Measurements from ENCODE around the gene PRRC2B.

Gene PRRC2B

DNA sequence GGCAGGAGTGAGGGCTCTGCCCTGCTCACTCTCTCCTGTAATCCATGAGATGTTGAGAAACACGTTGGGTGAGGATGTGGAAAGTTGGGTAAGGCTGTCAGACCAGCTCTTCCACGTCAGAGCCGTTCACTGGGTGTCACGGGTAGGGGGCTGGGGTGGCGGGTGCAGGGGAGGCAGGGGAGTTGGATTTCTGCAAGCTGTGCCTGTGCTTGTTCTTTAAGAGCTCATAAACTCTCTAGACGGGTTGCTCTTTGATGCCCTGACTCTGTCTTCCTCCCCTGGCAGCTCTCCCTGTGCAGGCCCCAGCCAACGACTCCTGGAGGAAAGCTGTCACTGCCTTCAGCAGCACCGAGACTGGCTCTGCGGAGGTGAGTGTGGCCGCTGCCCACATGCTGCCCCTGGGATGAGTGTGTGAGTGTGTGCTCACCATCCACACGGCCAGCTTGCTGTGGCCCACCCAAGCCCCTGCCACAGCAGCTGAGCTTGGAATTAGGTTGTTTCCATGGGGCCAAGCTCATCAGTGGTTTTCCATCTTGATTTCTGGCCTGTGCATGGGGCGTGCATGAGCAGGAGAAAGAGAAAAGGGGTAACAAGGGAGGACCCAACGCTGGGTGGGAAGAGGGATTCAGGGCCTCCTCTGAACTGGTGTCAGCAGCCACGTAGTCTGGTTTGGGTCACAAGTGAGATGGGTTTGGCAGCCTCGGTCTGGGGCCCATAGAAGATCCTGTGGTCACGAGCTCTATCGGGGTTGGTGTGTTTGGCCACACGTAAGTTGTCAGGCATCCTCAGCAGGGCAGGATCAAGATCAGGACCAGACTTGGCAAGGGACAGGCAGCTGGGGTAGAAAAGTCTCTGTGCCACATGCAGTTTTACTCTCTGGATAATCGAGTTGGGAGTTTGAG is 87.8 kb downstream of the PRRC2B start:
- H3K4me3 ChIP-seq (ENCODE audit: low read length in 2 of 2): no peak overlapping the region
- H3K27ac ChIP-seq (ENCODE audit: low read depth in 2 of 2, low read length in 2 of 2): no peak overlapping the region
- H3K27me3 ChIP-seq (ENCODE audit: control insufficient read depth in 2 of 2, insufficient read depth in 2 of 2, low read length in 2 of 2): no peaks in the 10 kb centered on the region
- H3K9me3 ChIP-seq (ENCODE audit: control insufficient read depth in 2 of 2, low read length in 2 of 2): no peaks in the 10 kb centered on the region
- H3K36me3 ChIP-seq (ENCODE audit: control insufficient read depth in 2 of 2, insufficient read depth in 2 of 2, low read length in 2 of 2): peaks cover 84 to 91% of the 10 kb centered on the region in 2 donors
- H3K9ac ChIP-seq (ENCODE audit: low read depth in 1 of 2, low read length in 2 of 2): no peak overlapping the region
- H3K4me1 ChIP-seq (ENCODE audit: control insufficient read depth in 2 of 2, insufficient read depth in 2 of 2, low read length in 2 of 2): no peaks in the 10 kb centered on the region

DNA sequence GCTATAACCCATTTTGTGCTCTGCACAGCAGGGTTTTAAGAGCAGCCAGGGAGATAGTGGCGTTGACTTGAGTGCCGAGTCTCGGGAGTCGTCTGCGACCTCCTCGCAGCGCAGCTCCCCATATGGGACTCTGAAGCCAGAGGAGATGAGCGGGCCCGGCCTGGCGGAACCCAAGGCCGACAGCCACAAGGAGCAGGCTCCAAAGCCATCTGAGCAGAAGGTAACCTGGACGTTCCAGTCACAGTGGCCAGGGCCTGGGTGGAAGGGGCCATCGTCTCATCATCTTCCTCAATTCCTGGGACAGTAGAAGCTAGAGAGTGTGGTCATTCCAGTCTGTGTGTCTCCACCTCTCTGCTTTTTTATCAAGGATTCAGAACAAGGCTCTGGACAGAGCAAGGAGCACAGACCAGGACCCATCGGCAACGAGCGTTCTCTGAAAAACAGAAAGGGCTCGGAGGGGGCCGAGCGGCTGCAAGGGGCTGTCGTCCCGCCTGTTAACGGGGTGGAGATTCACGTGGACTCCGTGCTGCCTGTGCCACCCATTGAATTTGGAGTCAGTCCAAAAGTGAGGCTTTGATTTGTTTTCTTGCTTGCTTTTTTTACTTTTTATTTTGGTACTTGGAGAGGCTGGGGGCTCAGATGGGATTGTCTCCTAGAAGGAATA is 88.6 kb downstream of the PRRC2B start:
- Histone ChIP-seq H3K4me3 (ENCODE audit: low read length in 2 of 2) (no peak overlapping the region), H3K9ac (ENCODE audit: low read depth in 1 of 2, low read length in 2 of 2) (no peak overlapping the region), H3K9me3 (ENCODE audit: control insufficient read depth in 2 of 2, low read length in 2 of 2) (no peaks in the 10 kb centered on the region), H3K27ac (ENCODE audit: low read depth in 2 of 2, low read length in 2 of 2) (no peak overlapping the region), H3K36me3 (ENCODE audit: control insufficient read depth in 2 of 2, insufficient read depth in 2 of 2, low read length in 2 of 2) (peaks cover 84 to 91% of the 10 kb centered on the region in 2 donors), H3K4me1 (ENCODE audit: control insufficient read depth in 2 of 2, insufficient read depth in 2 of 2, low read length in 2 of 2) (no peaks in the 10 kb centered on the region), H3K27me3 (ENCODE audit: control insufficient read depth in 2 of 2, insufficient read depth in 2 of 2, low read length in 2 of 2) (no peaks in the 10 kb centered on the region)

DNA sequence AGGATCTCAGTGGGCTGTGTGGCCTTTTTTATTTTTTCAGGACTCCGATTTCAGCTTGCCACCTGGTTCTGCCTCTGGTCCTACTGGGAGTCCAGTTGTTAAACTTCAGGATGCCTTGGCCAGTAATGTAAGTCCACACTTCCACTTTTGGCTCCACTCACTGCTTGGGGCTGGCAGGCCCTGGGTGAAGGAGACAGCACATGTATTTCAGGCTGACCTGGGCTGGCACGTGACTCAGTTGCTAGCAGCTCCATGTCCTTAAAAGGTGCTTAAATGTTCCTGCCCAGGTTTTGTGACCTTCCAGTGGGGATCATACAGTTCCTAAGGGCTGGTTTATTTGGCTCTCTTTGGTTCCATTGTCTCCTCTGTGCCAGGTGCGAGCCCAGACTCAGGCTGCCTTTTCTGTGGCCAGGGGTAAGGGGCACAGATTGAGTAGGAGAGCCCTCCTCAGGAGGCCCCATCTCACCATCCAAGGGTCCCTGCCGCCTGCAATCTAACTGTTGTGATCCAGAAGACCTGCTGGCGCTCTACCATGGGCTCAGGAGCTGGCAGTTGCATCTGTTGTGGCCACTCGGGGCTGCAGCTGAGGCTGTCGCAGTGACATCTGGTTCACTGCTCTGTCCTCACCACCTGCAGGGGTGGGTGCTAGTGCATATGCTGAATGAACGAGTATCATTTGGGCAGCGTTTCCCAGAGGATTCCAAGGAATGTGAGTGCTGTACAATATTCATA is 89.6 kb downstream of the PRRC2B start:
- H3K4me1 ChIP-seq (ENCODE audit: control insufficient read depth in 2 of 2, insufficient read depth in 2 of 2, low read length in 2 of 2): no peaks in the 10 kb centered on the region
- no peaks in the 10 kb centered on the region for H3K27me3 ChIP-seq (ENCODE audit: control insufficient read depth in 2 of 2, insufficient read depth in 2 of 2, low read length in 2 of 2)
- H3K27ac ChIP-seq (ENCODE audit: low read depth in 2 of 2, low read length in 2 of 2): no peak overlapping the region
- H3K9me3 ChIP-seq (ENCODE audit: control insufficient read depth in 2 of 2, low read length in 2 of 2): no peaks in the 10 kb centered on the region
- H3K9ac ChIP-seq (ENCODE audit: low read depth in 1 of 2, low read length in 2 of 2): no peak overlapping the region
- H3K4me3 ChIP-seq (ENCODE audit: low read length in 2 of 2): no peak overlapping the region
- peaks cover 85 to 94% of the 10 kb centered on the region in 2 donors for H3K36me3 ChIP-seq (ENCODE audit: control insufficient read depth in 2 of 2, insufficient read depth in 2 of 2, low read length in 2 of 2)

DNA sequence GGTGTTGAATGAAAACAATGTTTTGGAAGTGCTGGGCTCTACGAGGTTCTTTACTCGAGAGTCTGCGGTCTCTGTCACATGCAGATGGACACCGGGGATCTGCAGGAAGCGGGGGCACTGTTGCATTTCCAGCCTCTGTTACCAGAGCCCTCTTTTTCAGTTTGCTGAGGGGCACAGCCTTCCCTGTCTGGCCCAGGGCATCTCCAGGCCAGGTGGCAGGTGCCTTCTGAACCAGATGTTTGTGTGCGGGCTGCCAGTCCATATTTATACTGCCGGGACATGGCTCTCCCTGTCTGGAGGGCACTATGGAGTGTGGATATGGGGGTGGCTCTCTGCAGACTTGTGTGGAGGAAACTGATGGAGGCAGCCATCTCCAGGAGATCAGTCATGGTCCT is 90.2 kb downstream of the PRRC2B start:
- H3K9me3 ChIP-seq (ENCODE audit: control insufficient read depth in 2 of 2, low read length in 2 of 2): no peaks in the 10 kb centered on the region
- no peaks in the 10 kb centered on the region for H3K27me3 ChIP-seq (ENCODE audit: control insufficient read depth in 2 of 2, insufficient read depth in 2 of 2, low read length in 2 of 2)
- H3K4me3 ChIP-seq (ENCODE audit: low read length in 2 of 2): no peak overlapping the region
- H3K36me3 ChIP-seq (ENCODE audit: control insufficient read depth in 2 of 2, insufficient read depth in 2 of 2, low read length in 2 of 2): peaks cover 84 to 93% of the 10 kb centered on the region in 2 donors
- H3K9ac ChIP-seq (ENCODE audit: low read depth in 1 of 2, low read length in 2 of 2): no peak overlapping the region
- no peak overlapping the region for H3K27ac ChIP-seq (ENCODE audit: low read depth in 2 of 2, low read length in 2 of 2)
- H3K4me1 ChIP-seq (ENCODE audit: control insufficient read depth in 2 of 2, insufficient read depth in 2 of 2, low read length in 2 of 2): no peaks in the 10 kb centered on the region

DNA sequence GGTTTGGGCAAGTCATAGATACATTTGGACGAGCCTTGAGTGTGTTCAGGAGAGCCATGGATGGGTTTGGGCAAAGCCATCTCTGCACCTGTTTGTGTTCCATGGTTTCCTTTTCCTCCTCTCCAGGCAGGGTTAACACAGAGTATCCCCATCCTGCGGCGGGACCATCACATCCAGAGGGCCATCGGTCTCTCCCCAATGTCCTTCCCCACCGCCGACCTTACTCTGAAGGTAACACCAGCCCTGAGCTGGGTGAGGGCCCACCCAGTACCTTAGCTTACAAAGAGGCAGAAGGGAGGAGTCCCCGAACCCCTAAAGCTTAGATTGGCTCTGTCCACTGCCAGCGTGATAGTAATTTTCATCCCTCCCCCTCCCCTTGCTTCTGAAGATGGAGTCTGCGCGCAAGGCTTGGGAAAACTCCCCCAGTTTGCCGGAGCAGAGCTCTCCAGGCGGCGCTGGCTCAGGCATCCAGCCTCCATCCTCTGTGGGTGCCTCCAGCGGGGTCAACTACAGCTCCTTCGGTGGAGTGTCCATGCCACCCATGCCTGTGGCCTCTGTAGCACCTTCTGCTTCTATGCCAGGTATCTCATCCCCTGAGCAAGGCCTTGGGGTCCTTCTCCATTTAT is 90.8 kb downstream of the PRRC2B start:
- no peaks in the 10 kb centered on the region for H3K9me3 ChIP-seq (ENCODE audit: control insufficient read depth in 2 of 2, low read length in 2 of 2)
- no peak overlapping the region for H3K4me3 ChIP-seq (ENCODE audit: low read length in 2 of 2)
- H3K27ac ChIP-seq (ENCODE audit: low read depth in 2 of 2, low read length in 2 of 2): no peak overlapping the region
- H3K27me3 ChIP-seq (ENCODE audit: control insufficient read depth in 2 of 2, insufficient read depth in 2 of 2, low read length in 2 of 2): no peaks in the 10 kb centered on the region
- peaks cover 83 to 92% of the 10 kb centered on the region in 2 donors for H3K36me3 ChIP-seq (ENCODE audit: control insufficient read depth in 2 of 2, insufficient read depth in 2 of 2, low read length in 2 of 2)
- H3K9ac ChIP-seq (ENCODE audit: low read depth in 1 of 2, low read length in 2 of 2): no peak overlapping the region
- H3K4me1 ChIP-seq (ENCODE audit: control insufficient read depth in 2 of 2, insufficient read depth in 2 of 2, low read length in 2 of 2): no peaks in the 10 kb centered on the region

DNA sequence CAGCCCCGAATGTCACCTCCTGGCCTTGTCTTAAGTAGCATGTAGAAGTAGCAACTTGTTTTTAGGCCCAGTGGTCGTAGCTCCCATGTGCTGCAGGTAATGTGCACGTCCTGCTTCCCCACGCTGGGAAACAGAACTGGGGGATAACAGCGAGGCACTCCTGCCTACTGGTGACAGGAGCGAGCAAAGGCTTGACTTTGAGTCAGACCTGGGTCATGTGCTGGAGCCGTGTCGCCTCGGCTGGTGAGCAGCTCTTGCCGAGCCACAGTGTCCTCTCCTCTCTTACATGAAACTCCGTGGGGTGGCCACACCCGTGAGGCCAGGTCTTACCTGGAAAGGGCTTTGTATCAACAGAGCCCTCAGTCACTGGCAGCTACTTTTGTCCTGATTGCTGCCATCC is 91.3 kb downstream of the PRRC2B start:
- peaks cover 84 to 93% of the 10 kb centered on the region in 2 donors for H3K36me3 ChIP-seq (ENCODE audit: control insufficient read depth in 2 of 2, insufficient read depth in 2 of 2, low read length in 2 of 2)
- no peak overlapping the region for H3K4me3 ChIP-seq (ENCODE audit: low read length in 2 of 2)
- no peak overlapping the region for H3K9ac ChIP-seq (ENCODE audit: low read depth in 1 of 2, low read length in 2 of 2)
- no peaks in the 10 kb centered on the region for H3K9me3 ChIP-seq (ENCODE audit: control insufficient read depth in 2 of 2, low read length in 2 of 2)
- no peak overlapping the region for H3K27ac ChIP-seq (ENCODE audit: low read depth in 2 of 2, low read length in 2 of 2)
- no peaks in the 10 kb centered on the region for H3K27me3 ChIP-seq (ENCODE audit: control insufficient read depth in 2 of 2, insufficient read depth in 2 of 2, low read length in 2 of 2)
- no peaks in the 10 kb centered on the region for H3K4me1 ChIP-seq (ENCODE audit: control insufficient read depth in 2 of 2, insufficient read depth in 2 of 2, low read length in 2 of 2)

DNA sequence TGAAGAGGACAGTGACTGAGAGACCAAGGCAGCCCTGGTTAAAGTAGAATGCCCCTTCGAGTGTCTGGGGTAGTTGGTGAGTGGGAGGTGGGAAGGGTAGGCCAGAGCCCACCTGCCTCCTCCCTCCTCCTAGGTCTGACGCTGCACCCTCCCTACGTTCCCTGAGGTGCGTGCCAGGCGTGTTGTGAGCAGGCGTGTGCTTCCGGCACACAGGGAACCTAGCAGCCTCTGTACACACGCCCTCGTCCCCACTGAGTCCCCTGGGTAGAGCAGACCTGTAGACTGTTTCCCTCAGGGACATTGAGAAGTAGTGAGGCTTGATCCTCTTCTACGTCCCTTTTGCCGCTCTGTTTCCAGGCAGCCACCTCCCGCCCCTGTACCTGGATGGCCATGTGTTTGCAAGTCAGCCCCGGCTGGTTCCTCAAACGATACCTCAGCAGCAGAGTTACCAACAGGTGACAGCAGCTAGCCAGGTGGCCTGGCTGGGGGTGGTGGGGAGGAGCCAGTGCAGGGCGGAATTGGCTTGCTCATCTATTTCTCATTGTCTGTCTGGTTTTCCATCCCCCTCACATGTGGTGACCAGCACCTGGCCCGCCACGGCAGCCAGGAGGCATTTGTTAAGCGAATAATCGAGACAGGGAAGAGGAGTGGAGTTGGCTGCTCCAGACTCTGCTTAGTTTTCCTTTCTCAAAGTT is 92.0 kb downstream of the PRRC2B start:
- no peaks in the 10 kb centered on the region for H3K9me3 ChIP-seq (ENCODE audit: control insufficient read depth in 2 of 2, low read length in 2 of 2)
- H3K27ac ChIP-seq (ENCODE audit: low read depth in 2 of 2, low read length in 2 of 2): no peak overlapping the region
- H3K9ac ChIP-seq (ENCODE audit: low read depth in 1 of 2, low read length in 2 of 2): no peak overlapping the region
- no peak overlapping the region for H3K4me3 ChIP-seq (ENCODE audit: low read length in 2 of 2)
- peaks cover 90 to 94% of the 10 kb centered on the region in 2 donors for H3K36me3 ChIP-seq (ENCODE audit: control insufficient read depth in 2 of 2, insufficient read depth in 2 of 2, low read length in 2 of 2)
- H3K4me1 ChIP-seq (ENCODE audit: control insufficient read depth in 2 of 2, insufficient read depth in 2 of 2, low read length in 2 of 2): no peaks in the 10 kb centered on the region
- no peaks in the 10 kb centered on the region for H3K27me3 ChIP-seq (ENCODE audit: control insufficient read depth in 2 of 2, insufficient read depth in 2 of 2, low read length in 2 of 2)

DNA sequence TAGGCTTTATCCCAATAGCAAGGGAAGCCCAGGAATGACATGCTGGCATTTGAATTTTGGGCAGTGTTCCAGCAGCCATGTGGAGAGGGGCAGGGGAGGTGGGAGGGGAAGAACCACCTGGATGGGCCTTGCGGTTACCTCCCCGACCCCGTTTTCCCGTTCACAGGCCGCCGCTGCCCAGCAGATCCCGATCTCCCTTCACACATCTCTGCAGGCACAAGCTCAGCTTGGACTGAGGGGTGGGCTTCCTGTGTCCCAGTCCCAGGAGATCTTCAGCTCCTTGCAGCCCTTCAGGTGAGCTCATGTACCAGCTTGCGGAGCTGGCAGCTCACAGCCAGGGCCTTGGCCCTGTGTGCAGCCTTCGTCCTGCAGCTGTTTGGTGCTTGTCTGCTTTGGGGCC is 93.1 kb downstream of the PRRC2B start:
- H3K9ac ChIP-seq (ENCODE audit: low read depth in 1 of 2, low read length in 2 of 2): no peak overlapping the region
- no peaks in the 10 kb centered on the region for H3K9me3 ChIP-seq (ENCODE audit: control insufficient read depth in 2 of 2, low read length in 2 of 2)
- no peak overlapping the region for H3K27ac ChIP-seq (ENCODE audit: low read depth in 2 of 2, low read length in 2 of 2)
- H3K36me3 ChIP-seq (ENCODE audit: control insufficient read depth in 2 of 2, insufficient read depth in 2 of 2, low read length in 2 of 2): peaks cover 96 to 97% of the 10 kb centered on the region in 2 donors
- no peak overlapping the region for H3K4me3 ChIP-seq (ENCODE audit: low read length in 2 of 2)
- no peaks in the 10 kb centered on the region for H3K4me1 ChIP-seq (ENCODE audit: control insufficient read depth in 2 of 2, insufficient read depth in 2 of 2, low read length in 2 of 2)
- no peaks in the 10 kb centered on the region for H3K27me3 ChIP-seq (ENCODE audit: control insufficient read depth in 2 of 2, insufficient read depth in 2 of 2, low read length in 2 of 2)

DNA sequence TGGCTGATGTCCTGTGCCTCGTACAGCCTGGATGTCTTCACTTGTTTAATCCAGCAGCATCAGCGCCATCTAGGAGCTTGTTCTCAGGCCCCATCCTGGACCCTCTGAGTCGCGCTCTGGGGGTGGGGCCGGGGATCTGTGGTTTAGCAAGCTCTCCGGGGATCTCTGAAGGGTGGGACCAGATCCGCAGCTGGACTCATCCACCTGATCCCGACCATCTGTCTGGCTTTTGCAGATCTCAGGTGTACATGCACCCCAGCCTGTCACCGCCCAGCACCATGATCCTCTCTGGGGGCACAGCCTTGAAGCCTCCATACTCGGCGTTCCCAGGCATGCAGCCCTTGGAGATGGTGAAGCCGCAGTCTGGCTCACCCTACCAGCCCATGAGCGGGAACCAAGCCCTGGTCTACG is 93.7 kb downstream of the PRRC2B start:
- no peaks in the 10 kb centered on the region for H3K27me3 ChIP-seq (ENCODE audit: control insufficient read depth in 2 of 2, insufficient read depth in 2 of 2, low read length in 2 of 2)
- H3K4me3 ChIP-seq (ENCODE audit: low read length in 2 of 2): no peak overlapping the region
- no peak overlapping the region for H3K9ac ChIP-seq (ENCODE audit: low read depth in 1 of 2, low read length in 2 of 2)
- no peak overlapping the region for H3K27ac ChIP-seq (ENCODE audit: low read depth in 2 of 2, low read length in 2 of 2)
- H3K36me3 ChIP-seq (ENCODE audit: control insufficient read depth in 2 of 2, insufficient read depth in 2 of 2, low read length in 2 of 2): peaks cover 96 to 97% of the 10 kb centered on the region in 2 donors
- no peaks in the 10 kb centered on the region for H3K4me1 ChIP-seq (ENCODE audit: control insufficient read depth in 2 of 2, insufficient read depth in 2 of 2, low read length in 2 of 2)
- H3K9me3 ChIP-seq (ENCODE audit: control insufficient read depth in 2 of 2, low read length in 2 of 2): no peaks in the 10 kb centered on the region

Measured in mucosa of rectum (tissue), 2 donors.